ENCODE data around the gene PDXK. TPM values are rescaled to one million over a fixed set of nuclear protein-coding genes. Genes with fewer than 3 reads are reported as not detected.

Gene PDXK
- total and polyA plus RNA-seq, 5 experiments from 2014 or later: 27.1 to 60.6 (median 36.0) TPM

- Mint-ChIP-seq H3K9me3 (no peaks in the 10 kb centered on the region), H3K4me3 (peak overlapping the region; percentile 75 to 90 (median 82)), H3K36me3 (peaks cover 0 to 5% (median 0%) of the 10 kb centered on the region in 3 donors), H3K27ac (peak overlapping the region in 9 of 10 donors; percentile 22 to 88 (median 74)), H3K4me1 (peaks cover 16 to 40% (median 35%) of the 10 kb centered on the region in 4 donors), H3K27me3 (no peaks in the 10 kb centered on the region)
- POLR2A ChIA-PET: interaction anchor here (0.5 to 2.3 kb wide), 8 partner anchors 8 to 589 kb away, joined by 3 to 15 read pairs (median 4); no protein-coding TSS in a partner anchor
- DNase-seq (peak in 2 of 10 donors; percentile 12 to 25), ATAC-seq (no peak)
Measured at GRCh38 chr21:43719748-43720538, 1.0 kb downstream of the PDXK start.

DNA sequence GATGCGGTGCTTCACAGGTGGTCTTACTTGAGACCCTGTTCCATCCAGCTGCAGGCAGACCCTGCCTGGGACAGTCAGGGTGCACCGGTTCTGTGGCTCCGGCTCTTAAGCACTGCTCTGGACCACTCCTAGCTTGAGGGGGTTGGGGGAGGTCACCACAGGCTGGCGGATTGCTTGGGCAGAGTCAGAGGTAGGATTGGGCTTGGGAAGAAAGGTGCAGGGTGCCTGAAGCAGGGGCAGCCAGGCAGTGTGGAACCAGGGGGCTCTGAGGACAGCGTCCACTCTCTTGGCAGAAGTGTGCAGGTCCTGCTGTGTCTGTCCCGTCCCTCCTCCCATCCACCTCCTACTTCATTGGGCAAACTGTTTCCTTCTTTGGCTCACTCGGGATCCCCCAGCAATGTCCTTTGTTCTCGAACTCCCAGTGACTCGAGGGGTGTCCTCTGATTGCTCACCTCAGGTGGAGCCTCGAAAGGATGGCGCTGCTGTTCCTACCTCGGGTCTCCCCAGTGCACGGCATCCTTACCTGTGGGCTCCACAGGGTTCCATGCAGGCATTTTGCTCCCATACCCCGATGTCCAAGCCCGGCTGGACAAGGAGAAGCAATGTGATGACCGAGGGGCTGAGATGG, 1.7 kb downstream of the PDXK start:
- DNase-seq (no peak), ATAC-seq (no peak)
- Mint-ChIP-seq H3K27ac (peak overlapping the region; percentile 16 to 88 (median 63)), H3K4me1 (peaks cover 18 to 47% (median 39%) of the 10 kb centered on the region in 4 donors), H3K27me3 (no peaks in the 10 kb centered on the region), H3K4me3 (peak overlapping the region; percentile 75 to 90 (median 82)), H3K9me3 (no peaks in the 10 kb centered on the region), H3K36me3 (peaks cover 0 to 5% (median 0%) of the 10 kb centered on the region in 3 donors)
- POLR2A ChIA-PET: interaction anchor here (0.5 to 2.3 kb wide), 5 partner anchors 8 to 588 kb away, joined by 3 to 15 read pairs (median 3); no protein-coding TSS in a partner anchor

DNA sequence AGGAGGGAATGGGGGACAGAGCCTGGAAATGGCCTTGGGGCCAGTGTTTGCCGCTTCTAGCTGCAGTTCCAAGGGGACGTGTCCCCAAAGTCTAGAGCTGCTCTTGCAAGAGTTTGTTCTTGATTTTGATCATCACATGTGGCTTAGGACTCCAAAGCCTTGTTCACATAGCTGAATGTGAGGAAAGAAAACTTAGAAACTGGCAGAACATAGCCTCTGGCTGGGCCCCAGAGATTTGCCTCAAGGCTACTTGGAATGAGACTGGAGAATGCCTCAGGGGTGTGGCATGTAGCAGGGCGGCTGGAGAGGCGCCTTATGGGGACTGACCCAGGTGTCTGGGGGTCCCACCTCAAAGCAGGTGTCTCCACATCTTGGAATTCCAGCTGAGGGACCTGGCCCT, 2.3 kb downstream of the PDXK start:
- Mint-ChIP-seq H3K27me3 (no peaks in the 10 kb centered on the region), H3K36me3 (peaks cover 0 to 5% (median 0%) of the 10 kb centered on the region in 3 donors), H3K27ac (peak overlapping the region in 4 of 10 donors; percentile 16 to 88 (median 78)), H3K9me3 (no peaks in the 10 kb centered on the region), H3K4me3 (peak overlapping the region; percentile 75 to 90 (median 82)), H3K4me1 (peaks cover 22 to 53% (median 43%) of the 10 kb centered on the region in 4 donors)
- ATAC-seq (no peak), DNase-seq (no peak)
- POLR2A ChIA-PET: interaction anchor here (1.4 to 2.3 kb wide), 2 partner anchors 7 to 49 kb away, joined by 3 to 15 read pairs; no protein-coding TSS in a partner anchor

DNA sequence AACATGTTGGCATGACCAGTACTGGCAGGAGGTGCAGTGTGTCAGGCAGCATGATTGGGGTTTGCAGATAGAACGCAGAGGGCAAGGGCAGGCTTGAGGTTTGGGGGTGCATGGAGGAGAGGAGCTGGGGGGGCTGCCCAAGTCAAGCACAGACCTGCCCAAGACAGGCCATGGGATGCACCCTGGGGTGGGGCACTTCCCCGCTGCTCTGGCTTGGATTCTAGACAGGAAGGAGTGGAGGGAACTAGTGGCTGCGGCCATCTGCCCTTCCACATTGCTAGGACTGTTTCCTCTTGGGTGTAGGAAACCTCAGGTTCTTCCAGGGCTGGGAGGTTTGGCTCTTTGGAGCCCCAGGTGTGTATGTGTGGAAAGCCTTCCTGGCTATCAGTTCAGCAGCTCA, 3.0 kb downstream of the PDXK start:
- peak overlapping the region in 5 of 10 donors; percentile 12 to 90 (median 42) for H3K4me3 Mint-ChIP-seq
- H3K27me3 Mint-ChIP-seq: no peaks in the 10 kb centered on the region
- H3K36me3 Mint-ChIP-seq: peaks cover 0 to 5% (median 0%) of the 10 kb centered on the region in 3 donors
- H3K4me1 Mint-ChIP-seq: peaks cover 26 to 52% (median 49%) of the 10 kb centered on the region in 4 donors
- DNase-seq (no peak), ATAC-seq (no peak)
- peak overlapping the region in 2 of 10 donors; percentile 35 to 79 for H3K27ac Mint-ChIP-seq
- H3K9me3 Mint-ChIP-seq: no peaks in the 10 kb centered on the region
- POLR2A ChIA-PET: interaction anchor here (0.6 kb wide), 1 partner anchor 38 kb away, joined by 4 read pairs; no protein-coding TSS in a partner anchor

DNA sequence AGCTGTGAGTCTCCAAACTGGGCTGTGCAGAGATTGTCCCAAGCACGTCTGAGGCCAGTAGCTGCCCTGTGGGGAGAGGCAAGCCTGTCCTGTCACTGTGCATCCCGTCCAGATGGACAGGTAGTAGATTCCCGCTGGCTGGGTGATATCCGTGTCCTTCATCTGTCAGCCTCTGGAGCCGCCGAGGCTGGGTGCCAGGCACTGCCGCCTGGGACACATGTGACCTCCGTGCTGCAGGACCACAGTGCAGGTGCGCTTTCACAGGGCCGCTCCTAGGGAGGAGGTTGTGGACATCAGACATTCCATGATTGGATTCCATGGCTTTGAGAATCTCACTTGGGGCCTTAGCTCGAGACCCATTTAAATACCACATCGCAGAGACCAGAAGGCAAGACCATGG, 4.7 kb downstream of the PDXK start:
- DNase-seq (no peak), ATAC-seq (no peak)
- Mint-ChIP-seq H3K4me3 (no peak overlapping the region), H3K27ac (no peak overlapping the region), H3K27me3 (no peaks in the 10 kb centered on the region), H3K36me3 (peaks cover 0 to 5% (median 0%) of the 10 kb centered on the region in 3 donors), H3K4me1 (peaks cover 35 to 63% (median 61%) of the 10 kb centered on the region in 4 donors), H3K9me3 (no peaks in the 10 kb centered on the region)
- POLR2A ChIA-PET: no interaction called here

GRCh38 chr21:43726686-43727518, 8.0 kb downstream of the PDXK start:
- Mint-ChIP-seq H3K27me3 (no peaks in the 10 kb centered on the region), H3K27ac (peak overlapping the region in 9 of 10 donors; percentile 56 to 92 (median 69)), H3K4me3 (peak overlapping the region; percentile 36 to 91 (median 82)), H3K36me3 (peaks cover 0 to 5% (median 0%) of the 10 kb centered on the region in 3 donors), H3K4me1 (peaks cover 37 to 60% (median 58%) of the 10 kb centered on the region in 4 donors), H3K9me3 (no peaks in the 10 kb centered on the region)
- DNase-seq (no peak), ATAC-seq (no peak)
- POLR2A ChIA-PET: interaction anchor here (3.1 kb wide), 1 partner anchor 7 kb away, joined by 15 read pairs; no protein-coding TSS in a partner anchor

- Mint-ChIP-seq H3K27me3 (no peaks in the 10 kb centered on the region), H3K36me3 (peaks cover 0 to 5% (median 0%) of the 10 kb centered on the region in 3 donors), H3K27ac (peak overlapping the region in 7 of 10 donors; percentile 56 to 96 (median 93)), H3K9me3 (no peaks in the 10 kb centered on the region), H3K4me3 (peak overlapping the region; percentile 36 to 91 (median 85)), H3K4me1 (peaks cover 34 to 58% (median 54%) of the 10 kb centered on the region in 4 donors)
- no peak for ATAC-seq
- POLR2A ChIA-PET: interaction anchor here (3.1 kb wide), 1 partner anchor 7 kb away, joined by 15 read pairs; no protein-coding TSS in a partner anchor
- DNase-seq: no peak
Measured at GRCh38 chr21:43727519-43728153, 8.7 kb downstream of the PDXK start.

GRCh38 chr21:43728154-43728466, 9.2 kb downstream of the PDXK start:
- Mint-ChIP-seq H3K9me3 (no peaks in the 10 kb centered on the region), H3K36me3 (peaks cover 0 to 5% (median 0%) of the 10 kb centered on the region in 3 donors), H3K4me3 (peak overlapping the region; percentile 77 to 91 (median 85)), H3K27me3 (no peaks in the 10 kb centered on the region), H3K27ac (peak overlapping the region; percentile 48 to 96 (median 90)), H3K4me1 (peaks cover 33 to 58% (median 53%) of the 10 kb centered on the region in 4 donors)
- no peak for ATAC-seq
- POLR2A ChIA-PET: interaction anchor here (3.1 kb wide), 1 partner anchor 8 kb away, joined by 15 read pairs; no protein-coding TSS in a partner anchor
- no peak for DNase-seq

DNA sequence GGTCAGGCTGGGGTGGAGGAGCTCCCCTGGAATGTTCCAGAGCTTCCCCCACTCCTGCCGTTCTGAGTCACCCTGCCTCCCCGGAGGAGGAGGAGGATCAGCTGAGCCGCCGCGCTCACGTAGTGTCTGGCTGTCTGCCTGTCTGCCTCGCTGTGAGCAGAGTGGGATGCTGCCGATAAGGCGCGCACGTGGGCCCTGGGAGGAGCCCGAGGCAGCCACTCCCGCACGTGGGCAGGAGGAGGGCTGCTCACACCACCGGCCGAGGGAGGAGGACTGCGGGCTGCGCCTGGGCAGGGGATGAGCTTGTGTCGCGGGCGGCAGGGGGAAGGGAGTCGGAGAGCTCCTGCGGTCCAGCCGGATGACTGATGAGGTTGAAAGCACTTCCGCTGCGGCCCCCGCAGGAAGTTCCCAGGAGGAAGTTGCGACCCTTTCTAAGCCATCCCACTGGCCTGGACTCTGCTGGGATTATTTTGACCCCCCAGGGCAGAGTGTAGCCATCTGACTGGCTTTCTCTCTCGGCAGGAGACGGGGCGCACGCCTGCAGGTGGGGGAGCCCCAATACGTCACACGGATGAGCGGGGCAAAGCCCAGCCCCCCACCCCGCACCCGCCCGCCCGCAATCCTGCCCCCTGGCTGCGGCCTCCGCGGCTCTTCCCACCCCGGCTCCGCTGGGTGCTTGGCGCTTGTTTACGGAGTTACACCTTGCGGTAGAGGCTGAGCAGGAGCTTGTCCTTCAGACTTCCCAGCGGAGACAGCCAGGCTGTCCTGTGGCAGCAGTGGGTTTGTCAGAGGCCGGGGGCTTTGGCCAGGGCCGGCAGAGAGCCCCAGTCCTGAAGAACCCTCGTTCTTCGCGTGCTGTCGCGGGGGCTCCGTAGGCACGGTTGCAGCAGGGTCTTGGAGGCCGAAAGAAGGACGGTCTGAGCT, 9.8 kb downstream of the PDXK start:
- Mint-ChIP-seq H3K4me3 (peak overlapping the region; percentile 77 to 91 (median 85)), H3K27ac (peak overlapping the region; percentile 53 to 96 (median 90)), H3K9me3 (no peaks in the 10 kb centered on the region), H3K4me1 (peaks cover 37 to 64% (median 58%) of the 10 kb centered on the region in 4 donors), H3K36me3 (peaks cover 0 to 2% (median 0%) of the 10 kb centered on the region in 3 donors), H3K27me3 (no peaks in the 10 kb centered on the region)
- peak; percentile 81 to 92 for ATAC-seq
- peak; percentile 59 to 82 (median 71) for DNase-seq
- POLR2A ChIA-PET: interaction anchor here (1.1 to 3.1 kb wide), 3 partner anchors 8 to 69 kb away, joined by 3 to 15 read pairs (median 5); partner anchors contain the start of gene RRP1B

DNA sequence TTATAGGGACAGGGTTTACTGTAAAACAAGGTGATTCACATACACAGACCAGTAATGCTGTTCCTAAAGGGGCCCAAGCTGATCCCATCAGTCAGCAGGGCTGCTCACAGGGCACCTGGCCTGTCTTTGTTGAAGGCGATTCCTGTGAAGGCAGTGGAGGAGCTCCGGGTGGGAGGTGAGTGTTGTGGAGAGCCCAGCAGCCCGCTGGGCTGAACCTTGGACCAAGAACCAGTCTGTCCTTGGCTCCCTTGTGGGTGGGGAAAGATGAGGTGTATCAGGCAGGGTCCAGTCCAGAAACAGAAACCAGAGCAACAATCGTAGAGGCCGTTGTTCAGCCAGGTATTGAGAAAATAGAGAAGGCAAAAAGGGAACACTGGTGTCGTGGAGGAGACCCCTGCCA, 12.5 kb downstream of the PDXK start:
- Mint-ChIP-seq H3K4me1 (peaks cover 38 to 71% (median 59%) of the 10 kb centered on the region in 4 donors), H3K27me3 (no peaks in the 10 kb centered on the region), H3K4me3 (peak overlapping the region in 4 of 10 donors; percentile 18 to 62 (median 35)), H3K27ac (peak overlapping the region in 8 of 10 donors; percentile 16 to 90 (median 70)), H3K36me3 (no peaks in the 10 kb centered on the region), H3K9me3 (no peaks in the 10 kb centered on the region)
- POLR2A ChIA-PET: no interaction called here
- no peak for DNase-seq
- ATAC-seq: no peak

All from naive thymus-derived CD8-positive, alpha-beta T cell (primary cell).